HepG2 (cell line): ENCODE measurements around the gene ADIPOR2. TPM values are rescaled to one million over a fixed set of nuclear protein-coding genes. Genes with fewer than 3 reads are reported as not detected.
A peak's percentile ranks its signal among the peaks of the same experiment; 100 is the strongest.

Experiments used
- AGO2 ChIP-seq: fragments of 200-400 bp; formaldehyde crosslinking; optimal IDR thresholded peaks from 2 replicates; pipeline ENCODE3; 2017; ENCODE audit warnings: mild to moderate bottlenecking, low read depth, low read length, moderate library complexity
- ASH2L ChIP-seq: fragments of 300-600, 200-600 bp; sonication (generic); IDR thresholded peaks from 2 replicates; pipeline ENCODE4 v1.7.0; 2017; ENCODE audit warnings: low read depth, mild to moderate bottlenecking, moderate library complexity, mixed read lengths, low read length; ENCODE audit not compliant: insufficient read length
- BORCS8-MEF2B ChIP-seq: sonication (generic); formaldehyde crosslinking; IDR thresholded peaks from 2 replicates; pipeline ENCODE4 v1.8.0; 2022; ENCODE audit warnings: mild to moderate bottlenecking, missing genetic modification reagents
- BRCA1 ChIP-seq: sonication (generic); formaldehyde crosslinking; IDR thresholded peaks from 2 replicates; pipeline ENCODE4 v1.4.0; 2020; ENCODE audit warnings: missing genetic modification reagents
- CC2D1A ChIP-seq: sonication (generic); formaldehyde crosslinking; IDR thresholded peaks from 2 replicates; pipeline ENCODE4 v1.8.1; 2023; ENCODE audit warnings: mild to moderate bottlenecking, missing genetic modification reagents
- ETV5 ChIP-seq: IDR thresholded peaks from 2 replicates; pipeline ENCODE4 v1.6.1; 2018; ENCODE audit warnings: missing biosample characterization, missing genetic modification reagents, inconsistent platforms, borderline replicate concordance
- FOXJ3 ChIP-seq: sonication (generic); formaldehyde crosslinking; IDR thresholded peaks from 2 replicates; pipeline ENCODE4 v1.4.0; 2020; ENCODE audit warnings: missing genetic modification reagents, mild to moderate bottlenecking, borderline replicate concordance
- KLF15 ChIP-seq: sonication (generic); formaldehyde crosslinking; IDR thresholded peaks from 2 replicates; pipeline ENCODE4 v1.8.1; 2023; ENCODE audit warnings: borderline replicate concordance, mild to moderate bottlenecking, inconsistent platforms, missing genetic modification reagents, mixed read lengths
- MATR3 ChIP-seq: sonication (generic); formaldehyde crosslinking; IDR thresholded peaks from 2 replicates; pipeline ENCODE4 v1.4.0; 2020; ENCODE audit warnings: missing genetic modification reagents
- MED13 ChIP-seq: sonication (generic); formaldehyde crosslinking; IDR thresholded peaks from 2 replicates; pipeline ENCODE4 v1.5.0; 2020; ENCODE audit warnings: missing genetic modification reagents
- MIXL1 ChIP-seq: IDR thresholded peaks from 2 replicates; pipeline ENCODE4 v1.6.1; 2016
- PHF8 ChIP-seq: sonication (generic); formaldehyde crosslinking; IDR thresholded peaks from 2 replicates; pipeline ENCODE4 v1.5.0; 2020; ENCODE audit warnings: missing genetic modification reagents
- SIN3A ChIP-seq: IDR thresholded peaks from 2 replicates; pipeline ENCODE4 v1.6.1; 2011; ENCODE audit warnings: low read depth, mild to moderate bottlenecking, control low read depth, low read length, borderline replicate concordance
- ZFP36 ChIP-seq: fragments of 150-350 bp; IDR thresholded peaks from 2 replicates; pipeline ENCODE4 v1.6.1; 2018; ENCODE audit warnings: borderline replicate concordance, low read length, low read depth; ENCODE audit not compliant: partially characterized antibody
- ZFX ChIP-seq: sonication (generic); formaldehyde crosslinking; IDR thresholded peaks from 2 replicates; pipeline ENCODE4 v1.4.0; 2020; ENCODE audit warnings: mild to moderate bottlenecking, low read depth, missing genetic modification reagents, moderate library complexity
- ZNF225 ChIP-seq: sonication (generic); formaldehyde crosslinking; IDR thresholded peaks from 2 replicates; pipeline ENCODE4 v1.4.0; 2020; ENCODE audit warnings: mild to moderate bottlenecking, missing genetic modification reagents
- ZNF260 ChIP-seq: sonication (generic); formaldehyde crosslinking; IDR thresholded peaks from 2 replicates; pipeline ENCODE4 v1.4.0; 2020; ENCODE audit warnings: missing genetic modification reagents, low read depth, mild to moderate bottlenecking, borderline replicate concordance
- ZNF317 ChIP-seq: sonication (generic); formaldehyde crosslinking; IDR thresholded peaks from 2 replicates; pipeline ENCODE4 v1.5.0; 2020; ENCODE audit warnings: mild to moderate bottlenecking, missing genetic modification reagents
- ZNF326 ChIP-seq: sonication (generic); formaldehyde crosslinking; IDR thresholded peaks from 2 replicates; pipeline ENCODE4 v1.4.0; 2020; ENCODE audit warnings: missing genetic modification reagents, borderline replicate concordance
- ZNF468 ChIP-seq: sonication (generic); formaldehyde crosslinking; IDR thresholded peaks from 2 replicates; pipeline ENCODE4 v1.8.0; 2022; ENCODE audit warnings: mild to moderate bottlenecking, moderate library complexity, missing genetic modification reagents
- ZNF746 ChIP-seq: sonication (generic); formaldehyde crosslinking; IDR thresholded peaks from 2 replicates; pipeline ENCODE4 v1.8.0; 2022; ENCODE audit warnings: mild to moderate bottlenecking, missing genetic modification reagents
- polyA plus RNA-seq, 8 experiments: library from polyadenylated mRNA; depleted of rRNA in 3 of 8; stranded (reverse) in 7 of 8; unstranded in 1 of 8; fragments of >200 nt; fragmentation: Illumina TruSeq in 4 of 8; extraction: Trizol in 4 of 8; gene quantifications; 2 replicates each; pipeline versions ENCODE4 v1.2.1 to v1.2.3, GENCODE V29; 2011 to 2016; ENCODE audit warnings: low read depth in 4 of 8, missing spikeins in 1 of 8, mixed read lengths in 1 of 8; ENCODE audit not compliant: insufficient read depth in 1 of 8
- total RNA-seq, 5 experiments: library from RNA; depleted of rRNA; stranded (reverse); fragments of >200 nt; fragmentation: Illumina TruSeq; extraction: Trizol; gene quantifications; 2 replicates each; pipeline ENCODE4 v1.2.3, GENCODE V29; 2016; ENCODE audit warnings: low read depth in 1 of 5
- TF ChIP-seq, protein P1 (sequence below): sonication (generic); formaldehyde crosslinking; IDR thresholded peaks from 2 replicates; pipeline ENCODE4 v1.9.0; 2021; ENCODE audit warnings: missing genetic modification reagents, borderline replicate concordance
- TF ChIP-seq, protein P2 (sequence below): sonication (generic); formaldehyde crosslinking; IDR thresholded peaks from 2 replicates; pipeline ENCODE4 v1.4.0; 2020; ENCODE audit warnings: missing genetic modification reagents
- TF ChIP-seq, protein P3 (sequence below): sonication (generic); formaldehyde crosslinking; IDR thresholded peaks from 2 replicates; pipeline ENCODE4 v1.9.0; 2021; ENCODE audit warnings: missing genetic modification reagents, mild to moderate bottlenecking, borderline replicate concordance

Gene ADIPOR2
- total and polyA plus RNA-seq, 2 of the 13 experiments (the other 11 are each of a cell fraction or from before 2014, with no cell fraction given) = 35.2 to 52.2 TPM

DNA sequence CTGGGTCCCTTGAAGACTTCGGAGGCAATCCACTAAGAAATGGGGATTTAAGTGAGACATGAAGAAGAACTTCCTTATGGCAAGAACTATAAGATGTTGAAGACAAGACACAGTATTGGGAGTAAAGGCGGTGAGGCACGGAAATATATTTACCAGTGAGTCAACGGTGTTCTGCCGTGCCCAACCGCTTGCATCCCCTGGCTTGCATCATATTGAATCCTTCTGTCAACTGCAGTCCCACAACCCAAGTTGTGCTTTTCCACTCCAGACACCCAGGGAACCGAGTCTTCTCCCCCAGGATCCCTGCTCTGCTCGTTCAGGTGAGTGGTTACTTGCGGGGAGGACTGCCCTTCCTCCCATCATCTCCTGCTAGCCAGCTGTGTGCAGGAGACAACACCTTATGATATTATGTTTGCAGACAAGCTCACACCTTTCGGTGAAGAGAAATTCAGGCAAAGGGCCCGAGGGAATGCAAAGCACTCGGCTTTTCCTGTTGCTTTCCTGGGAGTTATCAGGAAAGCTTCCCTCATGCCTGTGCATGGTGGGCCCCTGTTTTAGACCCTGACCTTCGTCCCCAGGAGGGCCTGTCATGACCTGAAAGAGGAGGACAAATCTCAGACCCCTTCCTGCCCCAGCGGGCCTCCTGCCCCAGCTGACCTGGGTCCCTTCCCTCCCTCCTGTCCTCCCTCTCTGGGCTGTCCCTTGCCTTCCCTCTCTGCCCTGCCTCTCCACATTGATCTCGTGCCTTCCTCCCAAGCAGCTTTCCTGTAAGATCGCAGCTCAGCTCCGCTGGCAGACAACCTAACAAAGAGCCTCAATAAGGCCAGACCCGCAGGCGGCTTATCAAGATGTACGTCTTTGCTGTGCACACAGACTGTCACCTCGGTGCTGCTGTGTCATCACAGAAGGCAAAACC, 125.2 kb downstream of the ADIPOR2 start (continued):
- no peak for TF ChIP-seq SIN3A
- TF ChIP-seq MATR3 (CRISPR knock-in tag) = no peak
- TF ChIP-seq ASH2L = peak; percentile 26
- TF ChIP-seq MIXL1 (CRISPR knock-in tag) = no peak
- no peak for TF ChIP-seq BORCS8-MEF2B
- no peak for TF ChIP-seq ZFP36
- TF ChIP-seq, protein P1, sequence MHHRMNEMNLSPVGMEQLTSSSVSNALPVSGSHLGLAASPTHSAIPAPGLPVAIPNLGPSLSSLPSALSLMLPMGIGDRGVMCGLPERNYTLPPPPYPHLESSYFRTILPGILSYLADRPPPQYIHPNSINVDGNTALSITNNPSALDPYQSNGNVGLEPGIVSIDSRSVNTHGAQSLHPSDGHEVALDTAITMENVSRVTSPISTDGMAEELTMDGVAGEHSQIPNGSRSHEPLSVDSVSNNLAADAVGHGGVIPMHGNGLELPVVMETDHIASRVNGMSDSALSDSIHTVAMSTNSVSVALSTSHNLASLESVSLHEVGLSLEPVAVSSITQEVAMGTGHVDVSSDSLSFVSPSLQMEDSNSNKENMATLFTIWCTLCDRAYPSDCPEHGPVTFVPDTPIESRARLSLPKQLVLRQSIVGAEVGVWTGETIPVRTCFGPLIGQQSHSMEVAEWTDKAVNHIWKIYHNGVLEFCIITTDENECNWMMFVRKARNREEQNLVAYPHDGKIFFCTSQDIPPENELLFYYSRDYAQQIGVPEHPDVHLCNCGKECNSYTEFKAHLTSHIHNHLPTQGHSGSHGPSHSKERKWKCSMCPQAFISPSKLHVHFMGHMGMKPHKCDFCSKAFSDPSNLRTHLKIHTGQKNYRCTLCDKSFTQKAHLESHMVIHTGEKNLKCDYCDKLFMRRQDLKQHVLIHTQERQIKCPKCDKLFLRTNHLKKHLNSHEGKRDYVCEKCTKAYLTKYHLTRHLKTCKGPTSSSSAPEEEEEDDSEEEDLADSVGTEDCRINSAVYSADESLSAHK = no peak
- TF ChIP-seq KLF15 (CRISPR knock-in tag) = no peak
- TF ChIP-seq FOXJ3 (CRISPR knock-in tag) = no peak
- no peak for TF ChIP-seq CC2D1A (CRISPR knock-in tag)
- no peak for TF ChIP-seq ZNF225 (CRISPR knock-in tag)
- no peak for TF ChIP-seq ZNF326 (CRISPR knock-in tag)
- TF ChIP-seq BRCA1 (CRISPR knock-in tag) = no peak
- no peak for TF ChIP-seq ZNF468 (CRISPR knock-in tag)
- no peak for TF ChIP-seq ZNF317 (CRISPR knock-in tag)
- no peak for TF ChIP-seq MED13
- TF ChIP-seq PHF8 (CRISPR knock-in tag) = no peak
- TF ChIP-seq, protein P2, sequence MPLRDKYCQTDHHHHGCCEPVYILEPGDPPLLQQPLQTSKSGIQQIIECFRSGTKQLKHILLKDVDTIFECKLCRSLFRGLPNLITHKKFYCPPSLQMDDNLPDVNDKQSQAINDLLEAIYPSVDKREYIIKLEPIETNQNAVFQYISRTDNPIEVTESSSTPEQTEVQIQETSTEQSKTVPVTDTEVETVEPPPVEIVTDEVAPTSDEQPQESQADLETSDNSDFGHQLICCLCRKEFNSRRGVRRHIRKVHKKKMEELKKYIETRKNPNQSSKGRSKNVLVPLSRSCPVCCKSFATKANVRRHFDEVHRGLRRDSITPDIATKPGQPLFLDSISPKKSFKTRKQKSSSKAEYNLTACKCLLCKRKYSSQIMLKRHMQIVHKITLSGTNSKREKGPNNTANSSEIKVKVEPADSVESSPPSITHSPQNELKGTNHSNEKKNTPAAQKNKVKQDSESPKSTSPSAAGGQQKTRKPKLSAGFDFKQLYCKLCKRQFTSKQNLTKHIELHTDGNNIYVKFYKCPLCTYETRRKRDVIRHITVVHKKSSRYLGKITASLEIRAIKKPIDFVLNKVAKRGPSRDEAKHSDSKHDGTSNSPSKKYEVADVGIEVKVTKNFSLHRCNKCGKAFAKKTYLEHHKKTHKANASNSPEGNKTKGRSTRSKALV (CRISPR knock-in tag) = no peak
- TF ChIP-seq ZFX = 0 out of 2 replicates have a peak, but pooled peaks have one; percentile 41
- peak; percentile 62; the same call in 1 of the 2 replicates for TF ChIP-seq ETV5 (CRISPR knock-in tag)
- peak; percentile 98 for TF ChIP-seq ZNF746 (CRISPR knock-in tag)
- TF ChIP-seq AGO2 = no peak
- no peak for TF ChIP-seq ZNF260 (CRISPR knock-in tag)
- TF ChIP-seq, protein P3, sequence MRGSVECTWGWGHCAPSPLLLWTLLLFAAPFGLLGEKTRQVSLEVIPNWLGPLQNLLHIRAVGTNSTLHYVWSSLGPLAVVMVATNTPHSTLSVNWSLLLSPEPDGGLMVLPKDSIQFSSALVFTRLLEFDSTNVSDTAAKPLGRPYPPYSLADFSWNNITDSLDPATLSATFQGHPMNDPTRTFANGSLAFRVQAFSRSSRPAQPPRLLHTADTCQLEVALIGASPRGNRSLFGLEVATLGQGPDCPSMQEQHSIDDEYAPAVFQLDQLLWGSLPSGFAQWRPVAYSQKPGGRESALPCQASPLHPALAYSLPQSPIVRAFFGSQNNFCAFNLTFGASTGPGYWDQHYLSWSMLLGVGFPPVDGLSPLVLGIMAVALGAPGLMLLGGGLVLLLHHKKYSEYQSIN (CRISPR knock-in tag) = no peak
